ENCODE results near the gene ERC2.

Gene ERC2

GRCh38 chr3:56147354-56147753 lies 320.9 kb downstream of the ERC2 start:
- TF ChIP-seq, protein P1, sequence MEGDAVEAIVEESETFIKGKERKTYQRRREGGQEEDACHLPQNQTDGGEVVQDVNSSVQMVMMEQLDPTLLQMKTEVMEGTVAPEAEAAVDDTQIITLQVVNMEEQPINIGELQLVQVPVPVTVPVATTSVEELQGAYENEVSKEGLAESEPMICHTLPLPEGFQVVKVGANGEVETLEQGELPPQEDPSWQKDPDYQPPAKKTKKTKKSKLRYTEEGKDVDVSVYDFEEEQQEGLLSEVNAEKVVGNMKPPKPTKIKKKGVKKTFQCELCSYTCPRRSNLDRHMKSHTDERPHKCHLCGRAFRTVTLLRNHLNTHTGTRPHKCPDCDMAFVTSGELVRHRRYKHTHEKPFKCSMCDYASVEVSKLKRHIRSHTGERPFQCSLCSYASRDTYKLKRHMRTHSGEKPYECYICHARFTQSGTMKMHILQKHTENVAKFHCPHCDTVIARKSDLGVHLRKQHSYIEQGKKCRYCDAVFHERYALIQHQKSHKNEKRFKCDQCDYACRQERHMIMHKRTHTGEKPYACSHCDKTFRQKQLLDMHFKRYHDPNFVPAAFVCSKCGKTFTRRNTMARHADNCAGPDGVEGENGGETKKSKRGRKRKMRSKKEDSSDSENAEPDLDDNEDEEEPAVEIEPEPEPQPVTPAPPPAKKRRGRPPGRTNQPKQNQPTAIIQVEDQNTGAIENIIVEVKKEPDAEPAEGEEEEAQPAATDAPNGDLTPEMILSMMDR (IDR thresholded peaks at IDR 0.05; ENCODE audit: poor library complexity, severe bottlenecking) = no peak
- no peak for ATAC-seq (ENCODE audit: low read depth)
- DNase-seq (ENCODE audit: low spot score) = no peak

DNA sequence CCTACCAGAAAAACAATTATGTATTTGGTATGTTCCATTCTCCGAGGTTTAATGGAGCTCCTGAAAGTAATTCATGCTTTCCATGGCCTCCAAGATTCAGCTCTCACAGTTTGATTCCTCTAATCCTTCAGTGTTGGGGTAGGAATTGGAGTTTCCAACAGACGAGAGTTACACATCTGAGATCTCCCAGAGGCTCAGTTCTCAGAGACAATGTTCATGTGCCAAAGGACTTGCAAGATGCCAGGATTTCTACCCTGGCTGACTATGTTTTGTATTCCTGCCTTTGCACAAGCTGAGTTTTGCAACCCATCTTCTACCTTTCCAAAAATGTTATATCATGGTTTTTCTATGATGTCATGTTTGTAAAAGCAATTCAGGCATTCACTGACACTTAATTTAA lies 322.9 kb downstream of the ERC2 start:
- DNase-seq (ENCODE audit: low spot score) (no peak), ATAC-seq (ENCODE audit: low read depth) (no peak)
- TF ChIP-seq, protein P1 (IDR thresholded peaks at IDR 0.05; ENCODE audit: poor library complexity, severe bottlenecking) = no peak
- H3K4me1 ChIP-seq (ENCODE audit: insufficient read depth, poor library complexity, severe bottlenecking) = no peaks in the 10 kb centered on the region
- no peaks in the 10 kb centered on the region for H3K27me3 ChIP-seq (ENCODE audit: insufficient read depth, poor library complexity, severe bottlenecking)
- H3K4me3 ChIP-seq (ENCODE audit: severe bottlenecking) = no peak overlapping the region
- no peaks in the 10 kb centered on the region for H3K36me3 ChIP-seq (ENCODE audit: low read depth)
- H3K9me3 ChIP-seq (ENCODE audit: severe bottlenecking) = no peaks in the 10 kb centered on the region
- H3K27ac ChIP-seq (ENCODE audit: poor library complexity, severe bottlenecking) = no peak overlapping the region

More at GRCh38 chr3:56147354-56147753, 320.9 kb downstream of the ERC2 start:
- Histone ChIP-seq H3K4me1 (ENCODE audit: insufficient read depth, poor library complexity, severe bottlenecking) (no peaks in the 10 kb centered on the region), H3K4me3 (ENCODE audit: severe bottlenecking) (no peak overlapping the region), H3K9me3 (ENCODE audit: severe bottlenecking) (no peaks in the 10 kb centered on the region), H3K27ac (ENCODE audit: poor library complexity, severe bottlenecking) (no peak overlapping the region), H3K36me3 (ENCODE audit: low read depth) (no peaks in the 10 kb centered on the region), H3K27me3 (ENCODE audit: insufficient read depth, poor library complexity, severe bottlenecking) (no peaks in the 10 kb centered on the region)

- TF ChIP-seq, protein P1 (IDR thresholded peaks at IDR 0.05; ENCODE audit: poor library complexity, severe bottlenecking) = no peak
- Histone ChIP-seq H3K36me3 (ENCODE audit: low read depth) (no peaks in the 10 kb centered on the region), H3K27me3 (ENCODE audit: insufficient read depth, poor library complexity, severe bottlenecking) (no peaks in the 10 kb centered on the region), H3K4me3 (ENCODE audit: severe bottlenecking) (no peak overlapping the region), H3K9me3 (ENCODE audit: severe bottlenecking) (no peaks in the 10 kb centered on the region), H3K4me1 (ENCODE audit: insufficient read depth, poor library complexity, severe bottlenecking) (no peaks in the 10 kb centered on the region), H3K27ac (ENCODE audit: poor library complexity, severe bottlenecking) (no peak overlapping the region)
- ATAC-seq (ENCODE audit: low read depth) (no peak), DNase-seq (ENCODE audit: low spot score) (no peak)
Measured at GRCh38 chr3:56144805-56145204, 323.5 kb downstream of the ERC2 start.

GRCh38 chr3:56137415-56137814 lies 330.9 kb downstream of the ERC2 start:
- no peak overlapping the region for H3K4me3 ChIP-seq (ENCODE audit: severe bottlenecking)
- H3K9me3 ChIP-seq (ENCODE audit: severe bottlenecking) = peaks cover 2% of the 10 kb centered on the region
- H3K36me3 ChIP-seq (ENCODE audit: low read depth) = no peaks in the 10 kb centered on the region
- ATAC-seq (ENCODE audit: low read depth) (peak; percentile 35; the same call in 1 of the 3 replicates), DNase-seq (ENCODE audit: low spot score) (no peak)
- H3K27ac ChIP-seq (ENCODE audit: poor library complexity, severe bottlenecking) = no peak overlapping the region
- TF ChIP-seq, protein P1 (IDR thresholded peaks at IDR 0.05; ENCODE audit: poor library complexity, severe bottlenecking) = no peak
- H3K27me3 ChIP-seq (ENCODE audit: insufficient read depth, poor library complexity, severe bottlenecking) = no peaks in the 10 kb centered on the region
- peaks cover 16% of the 10 kb centered on the region for H3K4me1 ChIP-seq (ENCODE audit: insufficient read depth, poor library complexity, severe bottlenecking)

GRCh38 chr3:56136514-56136913 lies 331.8 kb downstream of the ERC2 start:
- ATAC-seq (ENCODE audit: low read depth) (no peak), DNase-seq (ENCODE audit: low spot score) (no peak)
- Histone ChIP-seq H3K9me3 (ENCODE audit: severe bottlenecking) (peaks cover 2% of the 10 kb centered on the region), H3K27me3 (ENCODE audit: insufficient read depth, poor library complexity, severe bottlenecking) (no peaks in the 10 kb centered on the region), H3K27ac (ENCODE audit: poor library complexity, severe bottlenecking) (no peak overlapping the region), H3K36me3 (ENCODE audit: low read depth) (no peaks in the 10 kb centered on the region), H3K4me1 (ENCODE audit: insufficient read depth, poor library complexity, severe bottlenecking) (peaks cover 24% of the 10 kb centered on the region), H3K4me3 (ENCODE audit: severe bottlenecking) (no peak overlapping the region)
- TF ChIP-seq, protein P1 (IDR thresholded peaks at IDR 0.05; ENCODE audit: poor library complexity, severe bottlenecking) = no peak

Data from RWPE2 (cell line).